Hindlimb muscle (tissue), 1 donor: Measurements from ENCODE around the gene AMBRA1. TPM values are rescaled to one million over a fixed set of nuclear protein-coding genes. Genes with fewer than 3 reads are reported as not detected.
A peak's percentile ranks its signal among the peaks of the same experiment; 100 is the strongest.

Experiments
- DNase-seq: peaks from one replicate; pipeline ENCODE4 v3.0.0-alpha.2; 2013
- polyA plus RNA-seq: library from polyadenylated mRNA; unstranded; fragments of 120-200 nt; gene quantifications from one replicate; pipeline ENCODE4 v1.2.1, GENCODE V29; 2013; ENCODE audit not compliant: insufficient read length

Gene AMBRA1
- polyA plus RNA-seq, 1 donor: 15.1 TPM

- peak; percentile 90 for DNase-seq
Measured at GRCh38 chr11:46392421-46393230, 201.2 kb downstream of the AMBRA1 start.

- DNase-seq: no peak
Measured at GRCh38 chr11:46391578-46392420, 202.0 kb downstream of the AMBRA1 start, which contains the start of gene CHRM4. TSS of gene CHRM4 (minus strand) at chr11:46391776. CDS start at chr11:46386557, 5,219 bp downstream.

GRCh38 chr11:46391186-46391577, 202.6 kb downstream of the AMBRA1 start:
- DNase-seq: no peak

DNA sequence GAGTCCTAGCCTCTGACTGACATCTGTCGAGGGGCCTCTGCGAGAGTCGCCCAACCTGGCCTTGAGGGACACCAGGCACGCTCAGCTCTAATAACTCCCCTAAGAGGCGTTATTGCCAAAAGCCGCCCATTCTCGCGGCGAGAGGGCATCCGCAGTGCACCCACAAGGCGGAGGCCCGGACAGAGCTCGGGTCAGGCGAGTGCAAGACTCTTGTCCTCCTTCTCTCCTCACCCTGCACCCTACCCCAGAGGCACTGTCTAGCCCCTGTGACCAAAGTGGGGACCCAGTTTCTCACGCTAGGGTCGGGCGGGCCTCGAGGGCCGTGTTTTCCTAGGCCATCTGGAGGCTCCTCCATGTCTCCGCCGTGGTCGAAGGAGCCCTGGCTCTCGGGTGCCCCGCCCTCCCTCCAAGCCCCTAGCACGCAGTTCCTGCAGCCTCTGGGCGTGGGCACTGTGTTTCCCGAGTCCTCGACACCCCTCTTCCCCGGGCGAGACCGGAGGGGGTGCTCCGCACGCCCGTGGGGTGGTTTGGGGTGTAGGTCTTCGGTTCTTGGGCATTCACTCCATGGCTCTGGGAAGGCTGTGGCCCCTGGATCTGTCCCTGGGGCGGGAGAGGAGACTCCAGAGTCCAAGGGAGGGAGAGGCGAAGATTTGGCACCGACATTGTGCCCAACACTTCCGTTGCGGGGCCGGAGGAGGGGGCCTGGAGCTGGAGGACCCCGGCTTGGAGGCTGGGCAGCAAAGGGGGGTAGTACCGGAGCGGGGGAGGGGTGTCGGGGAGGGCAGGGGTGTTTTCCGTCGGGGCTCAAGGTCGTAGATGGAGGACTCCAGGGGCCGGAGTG, 203.3 kb downstream of the AMBRA1 start:
- DNase-seq: no peak

DNA sequence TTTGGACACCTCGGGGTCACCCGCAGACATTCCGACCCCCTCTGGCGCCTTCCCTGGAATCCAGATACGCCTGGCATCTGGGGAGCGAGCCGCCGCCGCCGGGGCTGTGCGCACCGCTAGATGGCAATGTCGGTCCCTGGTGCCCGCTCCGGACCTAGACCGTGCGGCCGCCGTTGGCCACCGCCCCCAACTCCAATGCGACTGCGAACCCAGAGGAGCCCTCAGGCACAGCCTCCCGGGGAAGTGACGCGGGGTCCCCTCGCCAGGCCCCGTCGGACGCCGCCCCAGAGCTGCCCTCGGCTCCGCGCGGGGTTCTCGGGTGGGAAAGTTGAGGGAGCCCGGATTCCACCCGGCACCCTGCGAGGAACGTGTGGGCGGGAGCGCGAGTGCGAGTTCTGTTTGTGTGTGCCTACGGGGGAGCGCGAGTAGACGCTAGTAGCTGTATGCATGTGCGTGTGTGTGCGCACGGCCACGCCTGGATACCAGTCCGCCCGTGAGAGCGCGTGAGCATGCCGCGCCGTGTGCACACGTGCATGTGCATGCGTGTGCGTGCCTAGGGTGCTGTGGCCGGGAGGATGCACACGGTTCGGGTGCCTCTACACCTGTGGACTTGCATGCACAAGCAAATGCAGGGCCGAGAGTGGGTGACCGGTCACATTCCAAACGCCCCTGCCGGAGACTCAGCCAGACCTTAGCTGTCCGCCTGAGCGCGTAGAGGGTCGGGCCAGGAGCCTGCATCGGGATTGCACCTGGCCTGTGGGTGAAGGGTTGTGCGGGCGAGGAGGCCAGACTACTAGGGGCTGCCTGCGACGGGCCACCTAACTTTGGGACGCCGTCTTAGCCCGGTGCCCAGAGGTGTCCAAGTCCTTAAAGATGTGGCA, 204.1 kb downstream of the AMBRA1 start:
- DNase-seq: peak; percentile 54

DNA sequence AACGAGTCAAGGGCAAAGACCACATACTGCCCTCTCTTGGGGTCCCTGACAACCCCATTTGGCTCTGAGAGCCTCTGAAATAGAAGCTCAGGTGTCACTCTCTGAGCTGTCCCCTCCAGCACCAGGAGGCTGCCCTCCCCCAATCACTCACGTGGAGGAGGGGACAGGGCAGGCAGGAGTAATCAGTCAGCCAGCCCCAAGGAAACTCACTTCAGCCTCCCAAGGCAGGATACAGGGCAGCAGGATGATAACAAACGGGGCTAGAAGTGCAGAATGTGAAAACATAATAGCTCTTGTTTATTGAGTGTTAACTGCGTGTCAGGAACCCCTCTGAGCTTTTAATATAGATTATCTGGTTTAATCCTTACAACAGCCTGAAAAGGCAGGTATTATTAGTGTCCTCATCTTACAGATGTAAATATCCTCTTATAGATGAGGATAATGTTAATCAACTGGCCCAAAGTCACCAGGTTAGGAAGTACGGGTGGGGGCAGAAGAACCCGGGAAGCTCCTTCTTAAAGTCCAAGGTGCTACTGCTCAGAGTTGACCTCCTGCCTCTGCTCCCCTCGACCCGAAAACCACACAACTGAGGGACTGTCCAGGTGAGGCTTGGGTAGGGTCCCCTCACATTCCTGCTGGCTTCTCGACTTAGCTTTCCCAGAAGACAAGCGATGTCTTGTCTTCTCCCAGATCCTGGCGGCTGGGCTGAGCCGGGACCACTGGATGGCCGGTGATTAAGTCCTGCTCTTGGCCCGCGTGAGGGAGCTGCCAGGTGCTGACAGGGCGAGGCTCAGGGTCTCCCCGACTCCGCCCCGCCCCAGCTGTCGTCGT, 205.0 kb downstream of the AMBRA1 start:
- DNase-seq: no peak

GRCh38 chr11:46387919-46388618, 205.8 kb downstream of the AMBRA1 start:
- DNase-seq: no peak

GRCh38 chr11:46387456-46387855, 206.4 kb downstream of the AMBRA1 start:
- no peak for DNase-seq

- no peak for DNase-seq
Measured at GRCh38 chr11:46386674-46387073, 207.1 kb downstream of the AMBRA1 start.

GRCh38 chr11:46386005-46386578, 207.7 kb downstream of the AMBRA1 start:
- DNase-seq: no peak

- no peak for DNase-seq
Measured at GRCh38 chr11:46385169-46386004, 208.4 kb downstream of the AMBRA1 start.

DNA sequence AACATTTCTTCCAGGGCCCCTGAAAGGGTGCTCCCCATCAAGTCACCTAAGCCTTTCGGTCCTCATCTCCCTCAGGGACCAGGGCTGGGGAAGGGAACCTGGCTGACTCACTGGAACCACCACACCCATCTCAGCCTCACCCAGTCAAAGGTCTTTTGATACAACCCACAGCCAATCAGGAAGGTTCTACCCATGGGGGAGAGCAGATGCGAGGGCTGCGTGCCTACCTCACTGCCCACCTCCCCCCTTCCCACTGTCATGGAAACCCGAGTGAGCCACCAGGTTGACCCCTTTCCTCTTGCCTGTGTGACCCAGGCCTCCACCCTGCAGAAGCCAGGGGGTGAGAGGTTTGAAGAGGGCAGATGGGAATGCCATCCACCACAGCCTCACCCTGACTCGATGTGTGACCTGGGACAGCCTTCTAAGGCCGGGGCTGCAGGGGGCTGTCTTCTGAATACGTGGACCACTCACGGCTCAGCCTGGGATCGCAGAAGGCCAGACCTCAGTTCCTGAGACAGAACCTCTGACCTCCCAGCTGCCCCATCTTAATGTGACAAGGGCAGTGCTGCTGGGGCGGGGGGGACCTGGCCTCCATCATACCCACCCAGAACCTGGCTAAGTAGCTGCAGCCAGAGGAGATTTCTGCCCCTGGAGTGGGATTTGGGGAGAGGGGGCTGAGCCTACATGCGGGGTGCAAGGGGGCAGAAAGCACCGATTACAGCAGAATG, 209.7 kb downstream of the AMBRA1 start:
- DNase-seq: no peak

- no peak for DNase-seq
Measured at GRCh38 chr11:46383404-46383758, 210.4 kb downstream of the AMBRA1 start.

DNA sequence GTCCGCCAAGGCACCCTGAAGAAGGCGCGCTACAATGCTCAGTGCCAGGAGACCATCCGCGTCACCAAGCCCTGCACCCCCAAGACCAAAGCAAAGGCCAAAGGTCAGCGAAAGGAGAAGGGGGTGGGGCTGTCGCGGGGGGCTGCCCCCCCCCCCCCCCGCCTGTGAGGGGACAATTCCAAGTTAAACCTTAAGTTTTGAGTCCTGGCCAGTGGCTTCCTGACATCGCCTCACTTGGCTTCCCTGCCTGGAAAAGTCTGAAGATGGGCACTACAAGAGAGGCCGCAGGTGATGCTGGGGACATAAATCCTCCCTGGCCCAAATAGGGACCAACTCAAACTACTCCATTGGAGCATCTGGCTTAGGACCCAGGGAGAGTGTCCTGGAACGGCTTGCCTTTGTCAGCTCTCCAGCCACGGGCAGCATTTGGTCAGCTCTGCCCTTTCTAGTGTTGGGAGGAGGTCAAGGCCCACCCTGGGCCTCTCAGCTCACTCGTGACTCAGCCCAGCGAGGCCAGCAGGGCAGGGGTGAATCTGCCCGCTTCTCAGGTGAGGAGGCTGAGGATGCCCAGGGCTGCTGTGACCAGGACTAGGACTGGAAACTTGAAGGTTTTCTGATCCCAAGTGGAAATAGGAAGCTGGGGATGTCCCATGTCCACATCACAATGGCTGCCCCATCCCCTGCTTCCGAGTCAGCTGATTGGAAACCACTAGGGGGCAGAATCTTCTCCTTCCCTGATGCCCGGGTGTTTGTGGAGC, 211.0 kb downstream of the AMBRA1 start:
- no peak for DNase-seq

DNA sequence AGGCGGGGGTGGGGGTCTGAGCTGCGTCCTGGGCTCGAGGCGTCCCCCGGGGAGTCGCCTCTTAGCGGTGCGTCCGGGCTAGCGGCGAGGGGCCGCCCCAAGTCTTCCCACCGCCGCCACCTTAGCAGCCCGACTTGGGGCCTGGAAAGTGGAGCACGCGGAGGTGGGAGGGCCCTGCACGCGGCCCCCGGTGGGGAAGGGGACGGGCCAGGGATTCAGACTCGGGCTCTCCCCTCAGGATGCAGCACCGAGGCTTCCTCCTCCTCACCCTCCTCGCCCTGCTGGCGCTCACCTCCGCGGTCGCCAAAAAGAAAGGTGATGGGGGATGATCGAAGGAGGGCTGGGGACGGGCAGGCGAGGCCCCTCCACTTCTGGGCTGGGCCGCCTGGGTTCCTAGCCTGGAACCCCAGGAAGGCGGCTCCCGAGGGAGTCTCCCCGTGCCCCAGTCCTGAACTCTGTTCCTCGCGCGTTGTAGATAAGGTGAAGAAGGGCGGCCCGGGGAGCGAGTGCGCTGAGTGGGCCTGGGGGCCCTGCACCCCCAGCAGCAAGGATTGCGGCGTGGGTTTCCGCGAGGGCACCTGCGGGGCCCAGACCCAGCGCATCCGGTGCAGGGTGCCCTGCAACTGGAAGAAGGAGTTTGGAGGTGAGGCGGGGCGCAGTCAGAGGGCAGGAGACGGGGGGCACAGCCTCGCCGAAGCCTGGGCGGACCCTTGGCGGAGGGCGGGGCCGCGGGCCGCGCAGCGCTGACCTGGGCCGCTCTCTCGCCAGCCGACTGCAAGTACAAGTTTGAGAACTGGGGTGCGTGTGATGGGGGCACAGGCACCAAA, 211.8 kb downstream of the AMBRA1 start:
- no peak for DNase-seq
